ENCODE measurements around the gene PSMB4.

- TF ChIP-seq EZH2phosphoT487 (IDR thresholded peaks at IDR 0.05; ENCODE audit: low read depth) (no peak), CTCF (IDR thresholded peaks at IDR 0.05; ENCODE audit: low read depth, low read length) (no peak)
Observed at GRCh38 chr1:151406176-151406575, 6.8 kb downstream of the PSMB4 start.

All from OCI-LY3 (cell line).